SW480 (cell line): ENCODE results near the gene TMEM101.
A peak's percentile ranks its signal among the peaks of the same experiment; 100 is the strongest.
"Not testable (repeated sequence)": the region's sequence is repeated elsewhere in the genome, so short reads cannot be mapped to it uniquely, and the experiment has no call there.

Experiments
- DNase-seq: peaks from one replicate; pipeline ENCODE4 v3.0.0-alpha.2; 2016; ENCODE audit warnings: low spot score

Gene TMEM101

DNA sequence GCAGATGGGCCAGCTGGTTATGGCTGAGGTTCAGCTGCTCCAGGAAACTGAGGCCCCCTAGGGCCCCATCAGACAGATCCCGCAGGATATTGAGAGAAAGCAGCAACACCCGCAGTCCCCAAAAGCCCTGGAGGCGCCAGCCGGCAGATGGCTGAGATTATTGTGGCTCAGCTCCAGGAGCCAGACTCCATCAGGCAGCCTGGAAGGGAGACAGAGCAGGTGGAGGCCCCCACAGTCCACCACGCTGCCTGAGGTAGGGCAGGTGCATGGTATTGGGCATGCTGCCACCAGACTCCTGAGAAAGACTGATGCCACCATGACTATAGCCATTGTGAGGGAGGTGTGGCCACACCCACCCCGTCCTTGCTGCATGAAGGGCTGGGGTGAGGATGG is 9.5 kb upstream of the TMEM101 start:
- no peak for DNase-seq

DNA sequence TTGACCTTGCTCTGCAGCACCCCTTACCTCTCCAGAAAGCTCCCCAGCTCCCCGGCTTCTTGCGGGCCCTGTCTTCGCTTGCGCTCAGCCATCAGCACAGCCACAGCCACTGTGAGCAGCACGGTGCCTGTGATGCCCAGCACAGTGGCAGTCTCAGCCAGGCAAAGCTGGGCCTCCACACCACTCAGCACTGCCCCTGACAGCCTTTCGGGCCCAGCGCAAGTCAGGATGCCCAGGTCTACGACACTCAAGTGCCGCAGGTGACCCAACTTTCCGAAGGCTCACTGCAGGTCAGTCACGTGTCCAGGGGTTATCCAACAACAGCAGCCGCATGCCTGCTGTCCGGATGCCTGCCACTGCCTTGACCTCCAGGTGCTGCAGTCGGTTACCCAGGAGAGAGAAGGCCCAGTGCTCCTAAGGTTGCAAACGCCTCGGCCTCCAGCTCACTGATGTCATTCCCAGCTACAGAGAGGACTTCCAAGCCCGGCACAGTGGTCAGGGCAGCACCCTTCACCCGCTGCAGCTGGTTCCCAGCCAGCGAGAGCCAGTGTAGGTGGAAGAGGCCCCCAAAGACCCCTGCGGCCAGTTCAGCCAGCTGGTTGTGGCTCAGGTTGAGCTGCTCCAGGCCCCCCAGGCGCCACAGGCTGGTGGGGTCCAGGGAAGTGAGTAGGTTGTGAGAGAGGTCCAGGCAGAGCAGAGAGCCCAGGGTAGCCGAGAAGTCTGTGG is 8.9 kb upstream of the TMEM101 start:
- no peak for DNase-seq

DNA sequence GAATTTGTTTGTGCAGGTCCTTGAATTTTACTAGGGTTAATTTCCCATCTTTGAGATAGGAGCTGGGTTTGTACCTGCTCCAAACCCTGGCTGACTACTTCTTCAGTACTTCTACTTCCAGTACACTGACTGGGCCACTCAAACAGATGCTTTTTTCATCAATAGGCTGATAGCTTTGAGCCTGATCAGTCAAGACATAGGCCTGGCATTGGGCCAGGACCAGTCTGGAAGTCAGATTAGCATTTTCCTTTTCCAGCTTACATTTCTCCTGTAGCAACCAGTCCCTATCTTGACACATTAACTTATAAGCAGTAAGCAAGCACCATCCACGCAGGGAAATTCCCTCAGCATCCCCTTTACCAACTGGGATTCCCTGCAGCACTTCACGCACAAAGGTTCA is 7.5 kb upstream of the TMEM101 start:
- no peak for DNase-seq

DNA sequence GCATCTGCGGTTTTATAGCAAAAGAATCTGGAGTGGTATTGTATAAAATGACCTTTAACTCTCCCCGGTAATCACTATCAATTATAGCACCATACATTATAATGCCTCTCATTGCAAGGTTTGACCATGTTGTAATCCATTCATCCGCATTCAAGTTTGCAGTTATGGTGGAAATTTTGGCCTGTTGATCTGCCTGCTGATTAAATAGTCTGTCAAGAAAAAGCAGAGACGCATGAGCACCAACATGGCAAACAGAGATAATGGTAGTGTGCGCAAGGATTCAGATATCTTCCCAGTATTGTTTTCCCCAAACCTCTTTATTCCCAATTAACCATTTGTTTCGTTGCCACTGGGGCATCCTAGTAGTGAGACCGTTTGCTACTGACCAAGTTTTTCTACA is 6.5 kb upstream of the TMEM101 start:
- DNase-seq: not testable (repeated sequence)

DNA sequence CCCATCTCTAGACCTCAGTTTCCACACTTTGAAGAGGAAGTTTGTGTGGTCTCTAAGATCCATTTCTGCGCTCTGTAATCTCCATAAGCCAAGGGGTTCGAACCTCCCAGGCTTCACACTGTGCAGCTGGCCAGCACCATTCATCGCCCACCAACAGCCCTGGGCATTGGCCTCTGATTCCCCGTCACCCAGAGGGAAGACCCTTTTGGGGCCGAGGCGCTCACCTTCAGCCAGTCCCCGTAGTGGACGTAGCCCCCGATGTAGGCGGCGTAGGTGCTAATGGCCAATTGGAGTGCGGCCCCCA is 678 bp downstream of the TMEM101 start:
- no peak for DNase-seq

DNA sequence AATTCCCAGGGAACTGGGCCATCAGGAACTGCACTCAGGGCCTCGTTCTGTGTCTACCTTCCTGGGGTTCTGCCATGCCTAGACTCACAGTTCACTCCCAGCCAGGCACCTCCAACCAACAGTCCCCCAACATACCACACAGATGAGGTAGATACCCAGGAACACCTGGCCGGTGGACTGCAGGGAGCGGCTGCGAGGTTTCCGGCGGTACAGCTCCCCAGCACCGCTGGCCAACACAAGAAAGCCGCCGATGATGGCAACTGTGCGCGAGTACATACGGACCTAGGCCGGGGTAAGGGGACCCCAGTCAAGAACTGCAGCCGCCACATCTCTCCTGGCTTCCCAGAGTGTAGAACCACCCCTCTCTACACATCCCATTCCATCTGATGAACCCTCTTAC is 1.9 kb downstream of the TMEM101 start:
- DNase-seq: no peak

DNA sequence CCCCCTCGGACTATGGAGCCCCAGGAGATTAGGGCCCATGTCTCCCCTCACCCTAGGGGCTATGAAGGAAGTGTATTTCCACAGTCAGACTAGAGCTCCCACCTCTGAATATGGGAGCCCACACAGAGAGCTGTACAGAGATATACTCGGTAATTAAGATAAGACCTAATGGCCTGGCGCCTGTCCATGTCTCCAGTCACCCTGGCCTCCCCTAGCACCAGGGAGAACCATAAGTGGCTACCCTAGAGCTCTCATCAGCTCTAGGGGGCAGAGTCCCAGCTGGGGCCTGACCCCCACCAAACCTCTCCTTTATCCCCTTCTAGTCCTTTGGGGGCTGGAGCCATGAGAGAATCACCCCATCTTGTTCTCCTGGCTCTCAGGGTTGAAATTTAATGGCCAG is 2.4 kb downstream of the TMEM101 start:
- DNase-seq: no peak

DNA sequence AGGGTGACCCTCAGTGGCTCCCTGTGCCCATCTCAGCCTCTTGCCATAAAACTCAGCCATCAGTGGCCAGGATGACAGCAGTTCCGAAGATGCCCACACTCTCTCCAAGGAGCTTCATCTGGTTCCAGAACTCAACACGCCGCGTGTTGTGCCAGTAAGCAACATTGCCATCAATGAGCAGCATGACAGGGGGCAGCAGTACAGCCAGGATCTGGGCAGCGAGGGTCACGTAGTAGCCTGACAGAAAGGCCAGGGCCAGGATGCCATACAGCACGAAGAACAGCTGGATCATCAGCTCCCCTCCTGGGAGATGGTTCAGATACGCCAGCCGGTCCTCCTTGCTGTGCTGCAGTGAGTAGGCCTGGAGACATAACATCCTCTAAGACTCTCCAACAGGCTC is 2.9 kb downstream of the TMEM101 start:
- no peak for DNase-seq

DNA sequence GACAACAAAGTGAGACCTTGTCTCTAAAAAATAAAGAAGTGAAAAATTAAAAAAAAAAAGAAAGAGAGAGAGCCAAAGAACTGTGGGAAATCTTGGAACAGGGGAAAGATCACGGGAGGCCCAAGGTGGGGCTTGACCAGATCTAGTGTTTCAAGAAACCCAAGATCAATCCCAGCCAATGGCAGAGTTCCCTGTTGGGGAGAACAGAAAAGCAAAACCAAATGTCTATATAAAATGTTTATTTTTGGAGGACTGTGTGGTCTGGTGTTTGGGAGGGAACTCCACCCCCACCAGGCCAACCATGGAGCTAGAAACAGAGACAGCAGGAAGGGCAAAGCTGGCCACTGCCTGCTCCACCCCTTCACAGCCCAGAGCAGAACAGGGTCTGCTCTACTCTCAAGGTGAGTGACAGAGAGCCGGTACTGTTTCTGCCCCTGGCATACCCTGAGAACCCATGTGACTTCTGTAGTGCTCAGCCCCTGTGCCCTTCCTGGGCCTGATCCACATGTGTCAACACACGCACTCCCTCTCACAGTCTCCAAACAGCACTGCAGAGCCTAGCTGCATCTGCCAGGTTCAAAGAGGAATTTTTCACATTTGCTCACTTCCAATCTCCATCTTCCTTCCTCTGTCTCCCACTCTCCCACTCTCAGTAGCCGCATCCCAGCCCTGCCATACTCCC is 3.7 kb downstream of the TMEM101 start:
- DNase-seq: no peak

DNA sequence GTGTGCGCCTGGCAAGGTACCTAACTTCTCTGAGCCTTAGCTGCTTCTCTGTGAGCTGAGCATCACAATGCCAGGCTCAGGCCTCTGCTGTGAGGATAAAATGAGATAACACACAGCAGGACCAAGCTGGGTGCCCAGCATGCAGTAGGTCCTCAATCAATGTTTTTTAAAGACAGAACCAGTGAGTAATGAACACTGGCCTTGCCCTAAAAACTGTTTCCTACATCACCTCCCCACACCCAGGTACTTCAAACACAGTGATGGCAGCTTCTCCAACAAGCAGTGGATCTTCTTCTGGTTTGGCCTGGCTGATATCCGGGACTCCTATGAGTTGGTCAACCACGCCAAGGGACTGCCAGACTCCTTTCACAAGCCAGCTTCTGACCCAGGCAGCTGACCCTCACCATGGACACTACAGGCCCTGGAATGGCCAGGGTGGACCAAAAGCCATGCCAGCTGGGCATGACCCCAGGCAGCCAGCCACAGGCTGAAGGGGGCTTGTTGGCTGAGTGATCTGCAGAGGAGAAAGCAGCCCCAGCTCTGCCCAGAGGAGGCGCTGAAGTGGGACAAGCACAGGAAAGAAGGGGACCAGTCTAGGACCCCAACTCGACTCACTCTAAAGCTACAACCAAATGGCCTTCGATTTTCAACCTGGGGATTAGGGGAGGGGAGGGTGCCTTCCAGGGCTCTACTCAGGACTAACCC is 6.4 kb downstream of the TMEM101 start:
- no peak for DNase-seq

DNA sequence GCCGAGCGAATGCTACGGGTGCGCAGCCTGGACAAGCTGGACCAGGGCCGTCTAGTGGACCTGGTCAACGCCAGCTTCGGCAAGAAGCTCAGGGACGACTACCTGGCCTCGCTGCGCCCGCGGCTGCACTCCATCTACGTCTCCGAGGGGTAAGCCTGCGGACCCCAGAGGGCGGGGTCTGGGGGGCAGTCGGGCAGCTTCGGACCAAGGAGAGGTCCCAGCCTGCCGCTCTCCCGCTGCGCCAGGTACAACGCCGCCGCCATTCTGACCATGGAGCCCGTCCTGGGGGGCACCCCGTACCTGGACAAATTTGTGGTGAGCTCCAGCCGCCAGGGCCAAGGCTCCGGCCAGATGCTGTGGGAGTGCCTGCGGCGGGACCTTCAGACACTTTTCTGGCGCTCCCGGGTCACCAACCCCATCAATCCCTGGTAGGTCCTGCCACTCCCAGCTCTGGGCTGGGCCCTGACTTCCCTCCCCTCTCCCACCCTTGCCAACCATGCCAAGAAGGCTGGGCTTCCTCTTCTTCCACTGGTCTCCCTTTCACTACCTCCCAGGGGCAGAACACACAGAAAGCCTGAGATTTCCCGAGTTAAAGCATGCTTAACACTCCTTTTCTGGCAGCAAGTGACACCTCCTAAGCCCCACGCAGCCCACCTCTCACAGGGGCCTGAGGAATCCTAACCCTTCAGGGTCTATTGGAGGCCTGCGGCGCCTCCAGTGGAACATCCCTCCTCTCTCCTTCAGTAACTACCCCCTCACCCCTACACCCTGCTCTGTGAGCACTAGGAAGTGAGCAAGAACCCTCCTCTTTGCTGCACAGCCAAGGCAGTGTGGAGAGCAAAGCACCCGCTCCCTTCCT is 7.2 kb downstream of the TMEM101 start:
- no peak for DNase-seq

DNA sequence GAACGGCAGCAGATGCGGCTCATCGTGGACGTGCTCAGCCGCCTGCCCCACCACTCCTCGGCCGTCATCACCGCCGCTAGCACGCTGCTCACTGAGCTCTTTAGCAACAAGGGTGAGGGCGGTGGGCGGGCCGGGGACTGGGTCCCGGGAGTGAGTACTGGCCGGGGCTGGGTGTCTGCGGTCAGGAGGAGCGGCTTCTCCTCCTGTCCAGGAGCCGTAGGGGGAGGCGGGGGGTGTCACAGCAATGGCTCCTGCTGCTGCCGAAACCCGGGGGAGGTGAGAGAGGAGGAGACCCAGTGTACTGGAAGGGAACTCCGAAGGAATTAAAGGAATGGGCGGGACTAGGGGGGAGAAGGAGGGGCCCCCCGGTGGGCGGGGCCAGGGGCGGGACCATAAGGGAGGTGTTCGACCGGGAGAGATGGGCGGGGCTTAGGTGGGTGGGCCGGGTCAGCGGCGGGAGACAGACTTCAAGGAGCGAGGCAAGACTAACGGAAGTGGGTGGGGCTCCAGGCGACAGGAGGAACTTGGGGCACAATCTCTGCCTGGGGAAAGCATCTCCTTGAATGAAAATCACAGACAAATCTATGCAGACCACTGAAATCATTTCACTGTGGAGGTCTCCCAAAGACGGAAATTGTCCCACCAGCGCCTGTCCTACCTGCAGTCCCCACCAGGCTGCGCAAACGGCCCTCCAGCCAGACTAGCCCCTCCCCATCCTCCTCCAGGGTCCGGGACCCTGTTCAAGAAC is 8.0 kb downstream of the TMEM101 start:
- peak; percentile 91 for DNase-seq

DNA sequence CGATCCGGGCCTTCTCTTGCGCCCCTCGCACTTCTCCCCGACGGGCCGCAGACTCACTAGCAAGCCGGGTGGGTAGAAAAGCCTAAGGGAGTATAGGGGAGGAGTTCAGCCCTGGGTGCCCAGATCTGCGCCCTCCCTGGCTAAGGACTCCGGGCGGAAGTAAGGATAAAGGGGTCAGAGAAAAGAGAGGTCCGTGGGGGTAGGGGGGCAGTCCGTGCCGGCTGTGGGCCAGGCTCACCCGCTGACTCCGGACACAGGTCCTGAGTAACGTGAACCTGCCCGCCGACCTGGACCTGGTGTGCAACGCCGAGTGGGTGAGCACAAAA is 8.5 kb downstream of the TMEM101 start:
- DNase-seq: no peak

DNA sequence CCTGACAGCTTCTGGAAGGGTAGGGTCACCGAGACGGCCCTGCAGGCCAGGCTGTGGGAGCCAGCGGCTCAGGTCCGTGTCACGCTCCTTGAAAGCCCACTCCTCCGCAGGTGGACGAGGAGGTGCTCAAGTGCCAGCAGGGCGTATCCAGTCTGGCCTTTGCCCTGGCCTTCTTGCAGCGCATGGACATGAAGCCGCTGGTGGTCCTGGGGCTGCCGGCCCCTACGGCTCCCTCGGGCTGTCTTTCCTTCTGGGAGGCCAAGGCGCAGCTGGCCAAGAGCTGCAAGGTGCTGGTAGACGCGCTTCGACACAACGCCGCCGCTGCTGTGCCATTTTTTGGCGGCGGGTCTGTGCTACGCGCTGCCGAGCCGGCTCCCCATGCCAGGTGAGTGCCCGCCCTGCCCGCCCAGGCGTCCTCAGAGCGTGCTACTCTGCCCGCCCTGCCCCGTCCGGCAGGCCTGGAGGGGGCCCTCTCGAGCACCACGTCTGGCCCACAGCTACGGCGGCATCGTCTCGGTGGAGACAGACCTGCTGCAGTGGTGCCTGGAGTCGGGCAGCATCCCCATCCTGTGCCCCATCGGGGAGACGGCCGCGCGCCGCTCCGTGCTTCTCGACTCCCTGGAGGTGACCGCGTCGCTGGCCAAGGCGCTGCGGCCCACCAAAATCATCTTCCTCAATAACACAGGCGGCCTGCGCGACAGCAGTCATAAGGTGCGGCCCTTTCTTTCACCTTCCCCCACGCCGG is 9.1 kb downstream of the TMEM101 start:
- DNase-seq: peak; percentile 50

DNA sequence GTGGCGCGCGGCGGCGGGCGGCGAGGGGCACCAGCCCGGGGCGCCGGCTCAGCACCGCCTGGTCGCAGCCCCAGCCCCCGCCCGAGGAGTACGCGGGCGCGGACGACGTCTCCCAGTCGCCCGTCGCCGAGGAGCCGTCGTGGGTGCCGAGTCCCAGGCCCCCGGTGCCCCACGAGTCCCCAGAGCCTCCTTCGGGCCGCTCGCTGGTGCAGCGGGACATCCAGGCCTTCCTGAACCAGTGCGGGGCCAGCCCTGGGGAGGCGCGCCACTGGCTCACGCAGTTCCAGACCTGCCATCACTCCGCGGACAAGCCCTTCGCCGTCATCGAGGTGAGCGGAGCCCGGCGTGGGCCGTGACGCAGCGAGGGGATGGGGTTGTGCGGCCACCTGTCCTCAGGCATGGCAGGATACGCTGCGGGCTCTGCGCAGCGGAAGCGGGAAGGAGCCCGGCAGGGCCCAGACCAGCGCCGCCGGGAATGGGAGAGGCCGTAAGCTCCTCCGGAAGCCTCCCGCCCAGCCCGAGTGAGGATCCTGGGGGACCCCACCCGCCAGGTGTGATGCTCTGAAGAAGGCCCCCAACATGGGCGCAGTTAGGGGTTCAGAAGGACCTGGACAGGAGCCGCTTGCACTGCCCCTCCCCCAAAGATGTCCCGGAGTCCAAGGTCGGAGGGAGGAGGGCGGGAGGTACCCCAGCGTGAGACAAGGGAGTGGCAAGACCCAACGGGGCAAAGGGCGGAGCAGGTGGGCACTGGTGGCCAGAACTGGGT is 9.8 kb downstream of the TMEM101 start:
- peak; percentile 61 for DNase-seq

DNA sequence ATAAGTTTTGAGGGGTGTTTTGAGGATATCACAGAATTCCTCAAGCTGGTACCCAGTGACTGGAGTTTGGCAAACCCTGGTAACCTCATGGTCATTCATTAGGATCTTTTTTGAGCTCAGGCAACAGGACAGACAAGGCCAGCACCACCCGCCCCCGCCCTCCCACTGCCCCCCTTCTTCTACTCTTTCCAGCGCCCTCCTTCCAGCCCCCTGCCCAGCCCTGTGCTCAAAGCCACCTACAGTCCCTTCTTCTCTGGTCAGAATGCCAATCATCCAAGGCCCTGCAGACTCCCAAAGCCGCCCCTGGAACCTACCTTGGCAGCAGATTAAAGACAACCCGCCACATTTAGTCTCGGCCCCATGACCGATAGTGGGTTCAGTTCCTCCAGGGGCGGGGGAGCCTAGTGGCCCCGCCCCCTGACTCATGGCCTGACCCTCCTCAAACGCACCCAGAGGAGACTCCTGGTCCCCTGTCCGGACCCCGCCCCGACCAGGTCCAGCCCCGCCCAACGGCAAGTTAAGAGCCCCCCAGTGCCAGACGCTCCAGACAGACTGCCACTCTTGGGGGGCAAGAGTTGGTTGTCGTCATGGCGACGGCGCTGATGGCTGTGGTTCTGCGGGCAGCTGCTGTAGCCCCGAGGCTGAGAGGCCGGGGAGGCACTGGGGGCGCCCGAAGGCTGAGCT is 10.5 kb downstream of the TMEM101 start, which contains the start of gene NAGS:
Gene NAGS, plus strand, starts transcription at position 546 of the 684 bp plus-strand sequence. Its CDS starts 42 bp downstream, at position 588.
- peak; percentile 76 for DNase-seq

DNA sequence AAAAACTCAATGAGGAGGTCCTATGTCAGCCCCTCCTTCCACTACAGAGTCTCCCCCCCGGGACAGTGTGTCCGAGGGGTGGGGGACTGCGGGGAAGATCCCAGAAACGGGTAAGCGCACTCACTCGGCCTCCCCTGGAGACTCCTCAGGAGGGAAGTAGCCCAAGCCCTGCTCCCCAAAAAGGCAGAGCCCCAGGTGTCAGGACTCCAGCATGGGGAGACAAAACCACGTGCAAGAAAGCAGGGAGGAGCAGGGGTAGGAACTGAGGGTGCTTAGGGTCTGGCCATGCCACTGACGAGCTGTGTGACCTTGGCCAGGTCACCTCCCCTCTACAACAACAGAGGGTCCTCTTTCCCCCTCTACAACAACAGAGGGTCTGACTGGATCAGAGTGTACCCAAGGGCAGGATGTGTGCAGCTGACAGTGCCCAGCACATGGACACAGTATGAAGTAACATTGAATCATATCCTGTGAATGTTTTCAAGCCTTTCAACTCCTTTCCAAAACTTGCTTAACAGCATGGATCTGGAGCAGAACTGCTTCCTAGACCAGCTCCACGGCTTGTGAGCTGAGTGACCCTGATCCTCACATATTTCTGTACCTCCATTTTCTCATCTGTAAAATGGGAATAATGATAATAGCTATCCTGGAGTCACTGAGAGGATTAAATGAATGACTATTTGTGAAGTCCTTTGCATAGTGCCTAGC is 12.5 kb downstream of the TMEM101 start:
- peak; percentile 24 for DNase-seq

DNA sequence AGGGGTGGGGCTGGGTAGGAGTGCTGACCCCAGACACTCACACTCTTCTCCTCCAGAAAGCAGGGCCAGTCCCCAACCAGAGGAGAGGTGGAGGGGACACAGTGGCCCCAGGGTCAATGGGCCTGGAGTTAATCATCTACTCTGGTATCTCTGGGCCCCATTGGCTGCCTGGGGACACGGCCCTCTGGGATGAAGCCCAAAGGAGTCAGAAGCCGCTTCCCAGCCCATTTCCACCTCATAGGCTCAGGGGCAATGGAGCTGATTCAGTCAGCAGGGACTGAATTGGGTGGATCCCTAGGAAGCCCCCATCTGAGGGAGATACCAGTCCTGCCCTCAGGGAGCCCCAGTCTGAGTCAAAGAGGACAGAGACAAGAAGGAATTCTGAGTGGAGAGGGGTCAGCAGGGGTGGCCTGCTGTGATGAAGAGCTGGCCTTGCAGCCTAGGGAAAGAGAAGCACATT is 13.3 kb downstream of the TMEM101 start:
- DNase-seq: no peak
